ENCODE results near the gene FSCN2. TPM values are rescaled to one million over a fixed set of nuclear protein-coding genes. Genes with fewer than 3 reads are reported as not detected.
"Not testable (repeated sequence)": the region's sequence is repeated elsewhere in the genome, so short reads cannot be mapped to it uniquely, and the experiment has no call there.

FSCN2 gene
- total RNA-seq, 4 donors from 2014 or later: 9.7 to 20.7 (median 17.0) TPM

DNA sequence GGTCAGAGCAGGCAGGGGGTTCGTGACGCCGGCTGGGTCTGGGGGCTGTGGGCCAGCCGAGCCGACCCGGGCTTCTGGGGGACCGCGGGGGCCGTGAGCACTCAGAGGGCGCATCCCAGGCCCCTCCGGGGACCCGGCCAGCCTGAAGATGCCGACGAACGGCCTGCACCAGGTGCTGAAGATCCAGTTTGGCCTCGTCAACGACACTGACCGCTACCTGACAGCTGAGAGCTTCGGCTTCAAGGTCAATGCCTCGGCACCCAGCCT, 140 bp downstream of the FSCN2 start:
- WGBS, 2 donors: 78% methylated on average over 7 of the region's 20 CpGs; no CpG with 5 or more reads in 1 of the 2 donors
- H3K27me3 ChIP-seq: no peaks in the 10 kb centered on the region

DNA sequence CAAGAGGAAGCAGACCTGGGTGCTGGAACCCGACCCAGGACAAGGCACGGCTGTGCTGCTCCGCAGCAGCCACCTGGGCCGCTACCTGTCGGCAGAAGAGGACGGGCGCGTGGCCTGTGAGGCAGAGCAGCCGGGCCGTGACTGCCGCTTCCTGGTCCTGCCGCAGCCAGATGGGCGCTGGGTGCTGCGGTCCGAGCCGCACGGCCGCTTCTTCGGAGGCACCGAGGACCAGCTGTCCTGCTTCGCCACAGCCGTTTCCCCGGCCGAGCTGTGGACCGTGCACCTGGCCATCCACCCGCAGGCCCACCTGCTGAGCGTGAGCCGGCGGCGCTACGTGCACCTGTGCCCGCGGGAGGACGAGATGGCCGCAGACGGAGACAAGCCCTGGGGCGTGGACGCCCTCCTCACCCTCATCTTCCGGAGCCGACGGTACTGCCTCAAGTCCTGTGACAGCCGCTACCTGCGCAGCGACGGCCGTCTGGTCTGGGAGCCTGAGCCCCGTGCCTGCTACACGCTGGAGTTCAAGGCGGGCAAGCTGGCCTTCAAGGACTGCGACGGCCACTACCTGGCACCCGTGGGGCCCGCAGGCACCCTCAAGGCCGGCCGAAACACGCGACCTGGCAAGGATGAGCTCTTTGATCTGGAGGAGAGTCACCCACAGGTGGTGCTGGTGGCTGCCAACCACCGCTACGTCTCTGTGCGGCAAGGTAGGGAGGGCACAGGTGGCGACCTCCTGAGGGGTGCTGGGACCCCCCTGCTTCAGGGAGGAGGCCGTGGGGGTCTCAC, 667 bp downstream of the FSCN2 start:
- H3K27me3 ChIP-seq: no peaks in the 10 kb centered on the region
- H3K36me3 ChIP-seq: no peaks in the 10 kb centered on the region
- peak in 1 of 2 donors; percentile 51 for DNase-seq
- H3K4me1 ChIP-seq: peaks cover 35 to 55% of the 10 kb centered on the region in 2 donors
- no peaks in the 10 kb centered on the region for H3K9me3 ChIP-seq
- no peak for TF ChIP-seq POLR2A (IDR thresholded peaks at IDR 0.05)
- TF ChIP-seq, protein P1, sequence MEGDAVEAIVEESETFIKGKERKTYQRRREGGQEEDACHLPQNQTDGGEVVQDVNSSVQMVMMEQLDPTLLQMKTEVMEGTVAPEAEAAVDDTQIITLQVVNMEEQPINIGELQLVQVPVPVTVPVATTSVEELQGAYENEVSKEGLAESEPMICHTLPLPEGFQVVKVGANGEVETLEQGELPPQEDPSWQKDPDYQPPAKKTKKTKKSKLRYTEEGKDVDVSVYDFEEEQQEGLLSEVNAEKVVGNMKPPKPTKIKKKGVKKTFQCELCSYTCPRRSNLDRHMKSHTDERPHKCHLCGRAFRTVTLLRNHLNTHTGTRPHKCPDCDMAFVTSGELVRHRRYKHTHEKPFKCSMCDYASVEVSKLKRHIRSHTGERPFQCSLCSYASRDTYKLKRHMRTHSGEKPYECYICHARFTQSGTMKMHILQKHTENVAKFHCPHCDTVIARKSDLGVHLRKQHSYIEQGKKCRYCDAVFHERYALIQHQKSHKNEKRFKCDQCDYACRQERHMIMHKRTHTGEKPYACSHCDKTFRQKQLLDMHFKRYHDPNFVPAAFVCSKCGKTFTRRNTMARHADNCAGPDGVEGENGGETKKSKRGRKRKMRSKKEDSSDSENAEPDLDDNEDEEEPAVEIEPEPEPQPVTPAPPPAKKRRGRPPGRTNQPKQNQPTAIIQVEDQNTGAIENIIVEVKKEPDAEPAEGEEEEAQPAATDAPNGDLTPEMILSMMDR (IDR thresholded peaks at IDR 0.05): no peak
- H3K27ac ChIP-seq: peak overlapping the region in 1 of 3 donors; percentile 81
- no peak overlapping the region for H3K4me3 ChIP-seq (replicated peaks in 1 of 3)
- intact Hi-C loops (cut with DNase I): no loop called here
- WGBS, 2 donors: 86 to 94% methylated on average over 28 to 30 of the region's 62 CpGs

More for the DNA sequence above, 140 bp downstream of the FSCN2 start:
- no peaks in the 10 kb centered on the region for H3K36me3 ChIP-seq
- TF ChIP-seq, protein P1 (IDR thresholded peaks at IDR 0.05): no peak
- no peak for TF ChIP-seq POLR2A (IDR thresholded peaks at IDR 0.05)
- H3K9me3 ChIP-seq: no peaks in the 10 kb centered on the region
- H3K27ac ChIP-seq: peak overlapping the region; percentile 52 to 82 (median 81)
- intact Hi-C loops (cut with DNase I): no loop called here
- H3K4me3 ChIP-seq (replicated peaks in 1 of 3): no peak overlapping the region
- H3K4me1 ChIP-seq: peaks cover 39 to 60% of the 10 kb centered on the region in 2 donors
- DNase-seq: no peak

DNA sequence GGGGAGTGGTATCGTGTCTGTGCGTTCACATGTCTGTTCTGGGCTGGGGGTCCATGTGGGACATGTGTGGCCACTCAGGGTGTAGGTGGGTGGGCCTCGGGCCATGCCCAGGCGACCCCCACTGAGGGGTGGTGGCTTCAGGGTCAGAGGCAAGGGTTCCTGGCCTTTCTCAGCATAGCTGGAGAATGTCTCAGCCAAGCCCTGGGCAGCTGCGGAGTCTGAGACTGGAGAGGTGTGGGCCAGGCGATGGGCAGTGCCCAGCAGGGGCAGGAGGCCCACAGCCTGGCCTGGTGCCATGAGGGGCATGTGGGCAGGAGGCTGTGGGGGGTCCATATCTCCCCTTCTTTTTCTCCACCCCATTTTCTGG, 1.2 kb downstream of the FSCN2 start:
- H3K27me3 ChIP-seq: no peaks in the 10 kb centered on the region
- WGBS, 2 donors: 76 to 96% methylated on average over 5 of the region's 6 CpGs

DNA sequence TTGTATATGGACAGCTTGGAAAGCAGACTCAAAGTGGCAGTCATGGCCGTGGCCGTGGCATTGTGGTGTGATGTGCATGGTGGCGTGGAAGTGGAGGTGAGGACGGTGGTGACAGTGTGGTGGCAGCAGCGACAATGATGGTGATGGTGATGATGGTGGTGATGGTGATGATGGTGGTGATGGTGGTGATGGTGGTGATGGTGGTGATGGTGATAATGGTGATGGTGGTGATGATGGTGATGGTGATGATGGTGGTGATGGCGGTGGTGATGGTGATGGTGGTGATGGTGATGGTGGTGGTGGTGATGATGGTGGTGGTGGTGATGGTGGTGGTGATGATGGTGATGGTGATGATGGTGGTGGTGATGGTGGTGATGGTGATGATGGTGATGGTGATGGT, 2.8 kb downstream of the FSCN2 start:
- intact Hi-C loops (cut with DNase I): not testable (repeated sequence)

More for the DNA sequence above, 1.2 kb downstream of the FSCN2 start:
- Histone ChIP-seq H3K27ac (no peak overlapping the region), H3K9me3 (no peaks in the 10 kb centered on the region), H3K4me3 (replicated peaks in 1 of 3) (no peak overlapping the region), H3K36me3 (no peaks in the 10 kb centered on the region), H3K4me1 (peaks cover 29 to 49% of the 10 kb centered on the region in 2 donors)
- intact Hi-C loops (cut with DNase I): no loop called here
- TF ChIP-seq, protein P1 (IDR thresholded peaks at IDR 0.05): no peak
- no peak for TF ChIP-seq POLR2A (IDR thresholded peaks at IDR 0.05)
- no peak for DNase-seq

DNA sequence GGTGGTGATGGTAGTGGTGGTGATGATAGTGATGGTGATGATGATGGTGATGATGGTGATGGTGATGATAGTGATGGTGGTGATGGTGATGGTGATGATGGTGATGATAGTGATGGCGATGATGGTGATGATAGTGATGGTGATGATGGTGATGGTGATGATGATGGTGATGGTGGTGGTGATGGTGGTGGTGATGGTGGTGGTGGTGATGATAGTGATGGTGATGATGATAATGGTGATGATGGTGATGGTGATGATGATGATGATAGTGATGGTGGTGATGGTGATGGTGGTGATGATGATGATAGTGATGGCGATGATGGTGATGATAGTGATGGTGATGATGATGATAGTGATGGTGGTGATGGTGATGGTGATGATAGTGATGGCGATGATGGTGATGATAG, 3.8 kb downstream of the FSCN2 start:
- H3K9me3 ChIP-seq; DNase-seq; H3K27me3 ChIP-seq; H3K36me3 ChIP-seq; H3K4me3 ChIP-seq (replicated peaks in 1 of 3); intact Hi-C loops (cut with DNase I); H3K27ac ChIP-seq: not testable (repeated sequence)
- H3K4me1 ChIP-seq: peaks cover 14 to 35% of the 10 kb centered on the region in 2 donors
- 85 to 98% methylated on average over 3 of the region's 3 CpGs for WGBS, 2 donors

More for the DNA sequence above, 2.8 kb downstream of the FSCN2 start:
- DNase-seq; H3K4me3 ChIP-seq (replicated peaks in 1 of 3); H3K27ac ChIP-seq; H3K36me3 ChIP-seq; H3K9me3 ChIP-seq; H3K27me3 ChIP-seq: not testable (repeated sequence)
- 81% methylated on average over 6 of the region's 6 CpGs for WGBS, 2 donors
- peaks cover 24 to 42% of the 10 kb centered on the region in 2 donors for H3K4me1 ChIP-seq

DNA sequence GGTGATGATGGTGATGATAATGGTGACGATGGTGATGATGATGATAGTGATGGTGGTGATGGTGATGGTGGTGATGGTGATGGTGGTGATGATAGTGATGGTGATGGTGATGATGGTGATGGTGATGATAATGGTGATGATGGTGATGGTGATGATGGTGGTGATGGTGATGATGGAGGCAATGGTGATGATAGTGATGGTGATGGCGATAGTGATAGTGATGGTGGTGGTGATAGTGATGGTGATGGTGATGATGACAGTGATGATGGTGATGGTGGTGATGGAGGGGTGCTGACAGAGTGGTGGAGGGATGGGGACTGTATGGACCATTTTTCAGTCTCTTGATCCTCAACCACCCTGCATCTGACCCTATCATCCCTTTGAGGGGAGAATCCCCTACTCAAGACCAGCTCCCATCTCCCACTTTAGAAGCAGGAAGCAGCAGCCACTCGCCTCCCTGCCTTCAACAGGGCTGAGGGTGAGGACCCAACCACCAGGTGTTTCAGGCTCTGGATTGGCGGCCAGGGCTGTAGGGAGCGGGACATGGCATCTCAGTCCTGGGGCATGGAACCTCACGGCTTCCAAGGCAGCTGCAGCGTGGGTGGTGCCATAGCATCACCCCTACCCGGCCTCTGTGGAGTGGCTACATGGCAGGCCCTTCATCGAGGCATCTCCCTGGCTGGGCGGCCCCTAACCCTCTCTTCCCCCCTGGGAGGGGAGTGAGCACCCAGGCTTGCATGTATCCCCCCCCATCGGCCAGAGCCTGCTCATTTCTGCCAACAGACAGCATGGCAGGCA, 4.5 kb downstream of the FSCN2 start:
- TF ChIP-seq, protein P1 (IDR thresholded peaks at IDR 0.05): no peak
- no peak for TF ChIP-seq POLR2A (IDR thresholded peaks at IDR 0.05)
- no peak overlapping the region for H3K27ac ChIP-seq

More for the DNA sequence above, 4.5 kb downstream of the FSCN2 start:
- Histone ChIP-seq H3K9me3 (no peaks in the 10 kb centered on the region), H3K4me1 (peaks cover 7 to 35% of the 10 kb centered on the region in 2 donors), H3K27me3 (no peaks in the 10 kb centered on the region), H3K36me3 (no peaks in the 10 kb centered on the region), H3K4me3 (replicated peaks in 1 of 3) (no peak overlapping the region)
- no peak for DNase-seq
- intact Hi-C loops (cut with DNase I): no loop called here
- WGBS, 2 donors: 92% methylated on average over 4 to 10 of the region's 11 CpGs
